Measurements from ENCODE around the gene GPC5.

DNA sequence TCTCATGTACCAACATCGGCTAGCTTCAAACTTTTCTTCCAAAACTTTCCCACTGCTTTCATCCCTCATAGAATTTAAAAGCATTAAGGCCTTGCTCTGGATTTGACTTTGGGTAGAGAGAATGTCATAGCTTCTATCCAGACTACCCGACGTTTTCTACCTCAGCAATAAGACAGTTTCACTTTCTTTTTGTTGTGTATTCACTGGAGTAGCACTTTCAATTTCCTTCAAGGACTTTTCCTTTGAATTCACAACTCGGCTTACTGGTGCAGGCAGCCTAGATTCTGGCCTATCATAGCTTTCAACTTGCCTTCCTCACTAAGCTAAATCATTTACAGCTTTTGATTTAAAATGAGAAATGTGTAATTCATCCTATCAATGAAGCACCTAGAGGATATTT, 1407.8 kb downstream of the GPC5 start:
- TF ChIP-seq RFX5 (IDR thresholded peaks at IDR 0.05; ENCODE audit: borderline replicate concordance, low read depth, low read length): no peak
- no peak for TF ChIP-seq CTCF (IDR thresholded peaks at IDR 0.05; ENCODE audit: control extremely low read depth in 1 of 3, insufficient read depth in 1 of 3, low read depth in 1 of 3, low read length in 3 of 3)
- TF ChIP-seq EZH2 (IDR thresholded peaks at IDR 0.05; ENCODE audit: low read depth, low read length, severe bottlenecking): no peak
- TF ChIP-seq, protein P1, sequence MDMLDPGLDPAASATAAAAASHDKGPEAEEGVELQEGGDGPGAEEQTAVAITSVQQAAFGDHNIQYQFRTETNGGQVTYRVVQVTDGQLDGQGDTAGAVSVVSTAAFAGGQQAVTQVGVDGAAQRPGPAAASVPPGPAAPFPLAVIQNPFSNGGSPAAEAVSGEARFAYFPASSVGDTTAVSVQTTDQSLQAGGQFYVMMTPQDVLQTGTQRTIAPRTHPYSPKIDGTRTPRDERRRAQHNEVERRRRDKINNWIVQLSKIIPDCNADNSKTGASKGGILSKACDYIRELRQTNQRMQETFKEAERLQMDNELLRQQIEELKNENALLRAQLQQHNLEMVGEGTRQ (IDR thresholded peaks at IDR 0.05; ENCODE audit: low read length): no peak
- TF ChIP-seq POLR2A (IDR thresholded peaks at IDR 0.05; ENCODE audit: control extremely low read depth in 1 of 2, low read depth in 2 of 2, low read length in 2 of 2): no peak
- no peak for TF ChIP-seq EP300 (IDR thresholded peaks at IDR 0.05; ENCODE audit: borderline replicate concordance in 1 of 2, low read depth in 2 of 2, low read length in 2 of 2)
- TF ChIP-seq YY1 (IDR thresholded peaks at IDR 0.05; ENCODE audit: low read depth, low read length): no peak

Measured in H1 (cell line).